ENCODE measurements around the gene CTDNEP1.

CTDNEP1 gene

DNA sequence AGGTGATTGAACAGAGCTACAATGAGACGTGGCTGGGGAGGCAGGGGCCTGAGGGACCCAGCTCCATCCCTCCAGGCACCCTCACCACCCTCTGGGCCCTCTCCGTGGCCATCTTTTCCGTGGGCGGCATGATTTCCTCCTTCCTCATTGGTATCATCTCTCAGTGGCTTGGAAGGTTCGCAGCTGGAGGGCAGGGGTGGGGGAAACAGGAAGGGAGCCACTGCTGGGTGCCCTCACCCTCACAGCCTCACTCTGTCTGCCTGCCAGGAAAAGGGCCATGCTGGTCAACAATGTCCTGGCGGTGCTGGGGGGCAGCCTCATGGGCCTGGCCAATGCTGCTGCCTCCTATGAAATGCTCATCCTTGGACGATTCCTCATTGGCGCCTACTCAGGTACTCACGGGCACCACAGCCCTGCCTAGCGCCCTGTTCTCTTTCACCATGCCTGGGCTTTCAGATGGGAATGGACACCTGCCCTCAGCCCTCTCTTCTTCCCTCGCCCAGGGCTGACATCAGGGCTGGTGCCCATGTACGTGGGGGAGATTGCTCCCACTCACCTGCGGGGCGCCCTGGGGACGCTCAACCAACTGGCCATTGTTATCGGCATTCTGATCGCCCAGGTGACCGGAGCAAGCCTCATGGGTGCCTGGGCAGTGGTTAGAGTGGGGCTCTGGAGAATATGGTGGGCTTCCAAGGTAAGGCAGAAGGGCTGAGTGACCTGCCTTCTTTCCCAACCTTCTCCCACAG, 32.1 kb upstream of the CTDNEP1 start:
- no peak overlapping the region for H3K4me3 ChIP-seq
- no peak overlapping the region for H3K27ac ChIP-seq

DNA sequence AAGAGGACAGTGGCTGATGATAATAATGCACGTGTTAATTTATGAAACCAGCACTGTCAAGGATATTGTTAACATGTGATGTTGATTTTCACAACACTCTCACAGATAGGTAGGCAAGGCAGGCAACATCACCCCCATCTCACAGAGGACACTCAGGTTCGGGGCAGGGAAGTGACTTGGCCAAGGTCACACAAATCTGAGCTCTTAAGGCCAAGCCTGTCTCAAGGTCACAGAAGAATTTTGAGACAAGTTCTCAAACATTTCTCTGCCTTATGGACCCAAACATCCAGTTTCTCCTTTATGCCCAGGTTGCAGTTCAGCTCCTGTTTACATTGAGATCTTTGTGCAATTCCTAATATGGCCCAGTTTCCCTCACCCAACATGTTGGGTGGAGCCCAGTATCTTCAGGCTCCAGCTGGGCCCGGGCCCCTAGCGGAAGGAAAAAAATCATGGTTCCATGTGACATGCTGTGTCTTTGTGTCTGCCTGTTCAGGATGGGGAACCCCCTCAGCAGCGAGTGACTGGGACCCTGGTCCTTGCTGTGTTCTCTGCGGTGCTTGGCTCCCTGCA, 31.3 kb upstream of the CTDNEP1 start:
- DNase-seq (ENCODE audit: low spot score) = no peak
- TF ChIP-seq, protein P1, sequence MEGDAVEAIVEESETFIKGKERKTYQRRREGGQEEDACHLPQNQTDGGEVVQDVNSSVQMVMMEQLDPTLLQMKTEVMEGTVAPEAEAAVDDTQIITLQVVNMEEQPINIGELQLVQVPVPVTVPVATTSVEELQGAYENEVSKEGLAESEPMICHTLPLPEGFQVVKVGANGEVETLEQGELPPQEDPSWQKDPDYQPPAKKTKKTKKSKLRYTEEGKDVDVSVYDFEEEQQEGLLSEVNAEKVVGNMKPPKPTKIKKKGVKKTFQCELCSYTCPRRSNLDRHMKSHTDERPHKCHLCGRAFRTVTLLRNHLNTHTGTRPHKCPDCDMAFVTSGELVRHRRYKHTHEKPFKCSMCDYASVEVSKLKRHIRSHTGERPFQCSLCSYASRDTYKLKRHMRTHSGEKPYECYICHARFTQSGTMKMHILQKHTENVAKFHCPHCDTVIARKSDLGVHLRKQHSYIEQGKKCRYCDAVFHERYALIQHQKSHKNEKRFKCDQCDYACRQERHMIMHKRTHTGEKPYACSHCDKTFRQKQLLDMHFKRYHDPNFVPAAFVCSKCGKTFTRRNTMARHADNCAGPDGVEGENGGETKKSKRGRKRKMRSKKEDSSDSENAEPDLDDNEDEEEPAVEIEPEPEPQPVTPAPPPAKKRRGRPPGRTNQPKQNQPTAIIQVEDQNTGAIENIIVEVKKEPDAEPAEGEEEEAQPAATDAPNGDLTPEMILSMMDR (IDR thresholded peaks at IDR 0.05) = no peak
- Histone ChIP-seq H3K4me3 (peak overlapping the region; percentile 71), H3K27ac (peak overlapping the region; percentile 87 to 90)

More for the DNA sequence above, 32.1 kb upstream of the CTDNEP1 start:
- TF ChIP-seq, protein P1 (IDR thresholded peaks at IDR 0.05) = no peak
- no peak for DNase-seq (ENCODE audit: low spot score)

DNA sequence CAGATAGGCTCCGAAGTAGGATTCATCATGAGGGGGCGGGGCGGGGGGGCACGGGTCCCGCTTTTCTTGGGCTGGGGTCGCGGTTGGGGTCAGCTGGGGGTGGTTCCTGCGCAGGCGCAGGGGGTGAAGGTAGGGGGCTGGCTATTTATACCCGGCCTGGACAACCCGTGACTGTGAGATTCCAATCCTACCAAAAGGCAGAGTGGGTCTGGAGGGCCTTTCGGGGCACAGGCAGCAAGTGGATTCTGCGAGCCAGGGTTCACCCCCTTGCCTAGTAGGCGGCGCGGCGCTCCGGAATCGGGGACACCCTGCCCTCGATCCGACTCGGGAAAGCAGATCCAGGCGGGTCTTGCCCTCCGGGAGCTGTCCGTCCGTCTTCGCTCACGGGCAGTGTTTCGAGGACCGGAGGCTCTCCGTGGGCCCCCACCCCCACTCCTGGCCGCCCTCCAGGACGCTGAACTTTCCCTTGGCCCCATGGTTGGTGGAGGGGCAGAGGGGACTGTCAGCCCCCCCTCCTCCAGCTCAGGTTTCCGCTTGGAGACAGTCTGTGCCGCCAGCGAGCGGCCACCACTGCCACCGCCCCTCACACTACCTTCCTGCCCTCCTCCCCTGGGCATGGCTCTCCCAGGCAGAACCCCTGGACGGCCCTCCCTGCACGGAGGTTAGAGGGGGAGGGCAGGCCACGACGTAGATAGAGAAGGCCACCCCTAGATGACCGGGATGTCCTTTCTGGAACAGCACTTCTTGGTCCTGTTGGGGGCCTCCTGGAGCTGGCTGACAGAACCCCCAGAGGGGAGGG, 30.6 kb upstream of the CTDNEP1 start:
- Histone ChIP-seq H3K4me3 (peak overlapping the region; percentile 71), H3K27ac (peak overlapping the region; percentile 87 to 90)
- DNase-seq (ENCODE audit: low spot score) = no peak
- TF ChIP-seq, protein P1 (IDR thresholded peaks at IDR 0.05) = no peak

DNA sequence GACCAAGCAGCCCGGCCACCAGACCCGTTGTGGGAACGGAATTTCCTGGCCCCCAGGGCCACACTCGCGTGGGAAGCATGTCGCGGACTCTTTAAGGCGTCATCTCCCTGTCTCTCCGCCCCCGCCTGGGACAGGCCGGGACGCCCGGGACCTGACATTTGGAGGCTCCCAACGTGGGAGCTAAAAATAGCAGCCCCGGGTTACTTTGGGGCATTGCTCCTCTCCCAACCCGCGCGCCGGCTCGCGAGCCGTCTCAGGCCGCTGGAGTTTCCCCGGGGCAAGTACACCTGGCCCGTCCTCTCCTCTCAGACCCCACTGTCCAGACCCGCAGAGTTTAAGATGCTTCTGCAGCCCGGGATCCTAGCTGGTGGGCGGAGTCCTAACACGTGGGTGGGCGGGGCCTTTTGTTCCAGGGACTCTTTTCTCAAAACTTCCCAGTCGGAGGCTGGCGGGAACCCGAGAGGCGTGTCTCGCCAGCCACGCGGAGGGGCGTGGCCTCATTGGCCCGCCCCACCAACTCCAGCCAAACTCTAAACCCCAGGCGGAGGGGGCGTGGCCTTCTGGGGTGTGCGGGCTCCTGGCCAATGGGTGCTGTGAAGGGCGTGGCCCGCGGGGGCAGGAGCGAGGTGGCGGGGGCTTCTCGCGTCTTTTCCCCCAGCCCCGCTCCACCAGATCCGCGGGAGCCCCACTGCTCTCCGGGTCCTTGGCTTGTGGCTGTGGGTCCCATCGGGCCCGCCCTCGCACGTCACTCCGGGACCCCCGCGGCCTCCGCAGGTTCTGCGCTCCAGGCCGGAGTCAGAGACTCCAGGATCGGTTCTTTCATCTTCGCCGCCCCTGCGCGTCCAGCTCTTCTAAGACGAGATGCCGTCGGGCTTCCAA, 29.8 kb upstream of the CTDNEP1 start, which contains the start of gene SLC2A4:
Gene SLC2A4, plus strand, starts transcription at position 645 of the 879 bp plus-strand sequence. Its CDS starts 217 bp downstream, at position 862.
- TF ChIP-seq, protein P1 (IDR thresholded peaks at IDR 0.05) = no peak
- peak within 1 kb of the TSS; percentile 87 to 90 for H3K27ac ChIP-seq
- DNase-seq (ENCODE audit: low spot score) = peak; percentile 95
- peak within 1 kb of the TSS; percentile 71 for H3K4me3 ChIP-seq

DNA sequence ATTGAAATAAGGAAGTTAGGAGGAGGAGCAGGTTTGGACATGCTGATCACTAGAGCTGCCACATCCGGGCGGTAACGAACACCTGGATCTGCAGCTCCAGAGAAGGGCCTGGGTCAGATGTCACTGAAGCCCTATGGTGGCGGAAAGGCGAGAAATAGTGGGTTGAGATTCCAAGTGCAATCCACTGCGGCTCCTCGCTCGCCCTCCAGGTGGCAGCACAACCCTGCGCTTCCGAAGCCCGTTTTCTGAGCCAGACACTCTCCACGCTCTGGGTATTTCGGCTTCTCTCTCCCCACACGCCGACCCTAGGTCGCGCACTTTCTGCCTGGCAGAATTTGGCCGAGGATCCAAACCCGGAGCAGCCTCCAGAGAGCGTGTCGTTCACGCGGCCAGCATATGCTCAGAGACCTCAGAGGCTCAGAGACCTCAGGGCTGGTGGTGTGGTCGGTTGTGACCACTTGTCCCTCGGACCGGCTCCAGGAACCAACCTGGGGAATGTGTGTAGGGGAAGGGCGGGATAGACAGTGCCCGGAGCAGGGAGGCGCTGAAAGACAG, 29.1 kb upstream of the CTDNEP1 start:
- H3K27ac ChIP-seq = peak overlapping the region; percentile 87 to 90
- TF ChIP-seq, protein P1 (IDR thresholded peaks at IDR 0.05) = peak; percentile 94
- peak overlapping the region; percentile 71 for H3K4me3 ChIP-seq
- DNase-seq (ENCODE audit: low spot score) = peak; percentile 91

DNA sequence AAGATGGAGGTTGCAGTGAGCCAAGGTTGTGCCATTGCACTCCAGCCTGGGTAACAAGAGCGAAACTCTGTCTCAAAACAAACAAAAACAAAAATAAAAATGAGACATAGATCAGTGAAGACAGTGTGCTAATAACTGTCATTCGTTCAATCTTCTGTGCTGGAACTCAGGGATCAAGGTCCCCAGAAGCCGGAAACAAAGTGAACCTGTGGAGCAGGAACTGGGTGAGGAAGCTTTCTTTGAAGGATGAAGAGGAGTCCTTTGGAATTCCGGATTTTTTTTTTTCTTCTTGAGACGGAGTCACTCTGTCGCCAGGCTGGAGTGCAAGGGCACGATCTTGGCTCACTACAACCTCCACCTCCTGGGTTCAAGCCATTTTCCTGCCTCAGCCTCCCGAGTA, 27.9 kb upstream of the CTDNEP1 start:
- H3K27ac ChIP-seq = no peak overlapping the region
- no peak for DNase-seq (ENCODE audit: low spot score)
- H3K4me3 ChIP-seq = no peak overlapping the region
- TF ChIP-seq, protein P1 (IDR thresholded peaks at IDR 0.05) = no peak

Measured in coronary artery (tissue), 2 donors.